Neural crest cell (in vitro differentiated cells): ENCODE results near the gene SLC25A2. TPM values are rescaled to one million over a fixed set of nuclear protein-coding genes. Genes with fewer than 3 reads are reported as not detected.

ENCODE experiments used
- DNase-seq: peaks from one replicate; pipeline ENCODE4 v3.0.0; 2021; ENCODE audit warnings: low read depth, mixed read lengths, low spot score
- H3K27ac Mint-ChIP-seq: one replicate; pipeline ENCODE4 v1.8.0; 2021; ENCODE audit warnings: mild to moderate bottlenecking, mixed read lengths; ENCODE audit not compliant: unreplicated experiment
- H3K27me3 Mint-ChIP-seq: 2 replicates; pipeline ENCODE4 v1.8.0; 2021; ENCODE audit warnings: low read depth, mild to moderate bottlenecking, mixed read lengths
- H3K36me3 Mint-ChIP-seq: 2 replicates; pipeline ENCODE4 v1.8.0; 2021; ENCODE audit warnings: low read depth, mild to moderate bottlenecking, mixed read lengths
- H3K4me1 Mint-ChIP-seq: 2 replicates; pipeline ENCODE4 v1.8.0; 2021; ENCODE audit warnings: mixed read lengths
- H3K4me3 Mint-ChIP-seq: one replicate; pipeline ENCODE4 v1.8.0; 2021; ENCODE audit warnings: mild to moderate bottlenecking, mixed read lengths
- H3K9me3 Mint-ChIP-seq: 2 replicates; pipeline ENCODE4 v1.8.0; 2021; ENCODE audit warnings: mixed read lengths
- CTCF ChIP-seq: fragments of 200-600 bp; sonication (generic); conservative IDR thresholded peaks from 2 replicates; pipeline ENCODE4 v1.5.0; 2021; ENCODE audit warnings: antibody characterized with exemption, mild to moderate bottlenecking
- total RNA-seq: library from RNA; stranded (reverse); gene quantifications from 2 replicates; pipeline ENCODE4 v1.2.1, GENCODE V29; 2021

SLC25A2 gene
- total RNA-seq, 1 donor from 2014 or later = 0.72 TPM

DNA sequence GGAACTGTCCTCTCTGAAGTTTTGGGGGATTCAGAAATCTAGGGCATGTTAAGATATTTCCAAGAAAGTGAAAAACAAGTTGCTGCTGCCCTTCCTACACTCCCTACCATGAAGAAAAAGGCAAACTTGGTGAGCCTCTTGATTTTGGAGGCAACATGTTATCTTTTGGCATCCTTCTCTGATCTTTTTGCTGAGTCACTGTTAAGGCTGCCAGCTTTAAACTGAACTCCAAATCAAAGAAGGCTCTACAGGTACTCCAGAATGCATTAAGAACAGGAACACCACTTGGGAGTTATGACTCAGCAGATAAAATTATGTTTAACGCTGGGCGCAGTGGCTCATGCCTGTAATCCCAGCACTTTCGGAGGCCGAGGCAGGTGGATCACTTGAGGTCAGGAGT, 34.7 kb downstream of the SLC25A2 start:
- no peak for TF ChIP-seq CTCF
- Mint-ChIP-seq H3K9me3 (peaks cover 48% of the 10 kb centered on the region), H3K36me3 (peaks cover 52% of the 10 kb centered on the region), H3K4me1 (no peaks in the 10 kb centered on the region), H3K27me3 (no peaks in the 10 kb centered on the region), H3K27ac (no peak overlapping the region), H3K4me3 (no peak overlapping the region)
- DNase-seq = no peak

GRCh38 chr5:141261238-141261546, 42.7 kb downstream of the SLC25A2 start:
- DNase-seq = no peak
- Mint-ChIP-seq H3K27me3 (no peaks in the 10 kb centered on the region), H3K4me3 (no peak overlapping the region), H3K27ac (no peak overlapping the region), H3K4me1 (no peaks in the 10 kb centered on the region), H3K36me3 (peaks cover 63% of the 10 kb centered on the region), H3K9me3 (peaks cover 26% of the 10 kb centered on the region)
- no peak for TF ChIP-seq CTCF

GRCh38 chr5:141260458-141261237, 43.2 kb downstream of the SLC25A2 start:
- no peak overlapping the region for H3K4me3 Mint-ChIP-seq
- H3K36me3 Mint-ChIP-seq = peaks cover 63% of the 10 kb centered on the region
- no peaks in the 10 kb centered on the region for H3K27me3 Mint-ChIP-seq
- TF ChIP-seq CTCF = no peak
- no peak for DNase-seq
- H3K4me1 Mint-ChIP-seq = no peaks in the 10 kb centered on the region
- no peak overlapping the region for H3K27ac Mint-ChIP-seq
- H3K9me3 Mint-ChIP-seq = peaks cover 23% of the 10 kb centered on the region

GRCh38 chr5:141258948-141259347, 44.9 kb downstream of the SLC25A2 start:
- DNase-seq = no peak
- H3K36me3 Mint-ChIP-seq = peaks cover 65% of the 10 kb centered on the region
- H3K27ac Mint-ChIP-seq = no peak overlapping the region
- TF ChIP-seq CTCF = no peak
- H3K27me3 Mint-ChIP-seq = no peaks in the 10 kb centered on the region
- no peak overlapping the region for H3K4me3 Mint-ChIP-seq
- no peaks in the 10 kb centered on the region for H3K4me1 Mint-ChIP-seq
- H3K9me3 Mint-ChIP-seq = peaks cover 25% of the 10 kb centered on the region

- no peak for DNase-seq
- Mint-ChIP-seq H3K27ac (no peak overlapping the region), H3K9me3 (peaks cover 24% of the 10 kb centered on the region), H3K4me1 (no peaks in the 10 kb centered on the region), H3K4me3 (no peak overlapping the region), H3K27me3 (no peaks in the 10 kb centered on the region), H3K36me3 (peaks cover 67% of the 10 kb centered on the region)
- no peak for TF ChIP-seq CTCF
Observed at GRCh38 chr5:141258464-141258863, 45.4 kb downstream of the SLC25A2 start.

Other genes with a start within 250 kb of the SLC25A2 start
- gene PCDHB2, start 209.4 kb downstream of the SLC25A2 start, total RNA-seq = 52.6 and 57.8 TPM in 2 replicates
- 5.4 and 5.7 TPM in 2 replicates for gene PCDHB3, start 203.6 kb downstream of the SLC25A2 start, total RNA-seq
- gene PCDHB4, start 182.2 kb downstream of the SLC25A2 start, total RNA-seq = 2.6 and 2.7 TPM in 2 replicates
- 3.0 and 3.3 TPM in 2 replicates for gene PCDHB5, start 168.8 kb downstream of the SLC25A2 start, total RNA-seq
- gene PCDHB6, start 154.0 kb downstream of the SLC25A2 start, total RNA-seq = 0.64 and 0.70 TPM in 2 replicates
- gene PCDHB7, start 131.4 kb downstream of the SLC25A2 start, total RNA-seq = 0.39 and 0.58 TPM in 2 replicates
- 1.3 and 1.8 TPM in 2 replicates for gene PCDHB8, start 126.3 kb downstream of the SLC25A2 start, total RNA-seq
- gene PCDHB16, start 121.7 kb downstream of the SLC25A2 start, total RNA-seq = 11.4 and 12.6 TPM in 2 replicates
- 5.5 and 7.0 TPM in 2 replicates for gene PCDHB9, start 116.9 kb downstream of the SLC25A2 start, total RNA-seq
- 5.2 and 5.5 TPM in 2 replicates for gene PCDHB10, start 111.7 kb downstream of the SLC25A2 start, total RNA-seq
- gene PCDHB11, start 104.4 kb downstream of the SLC25A2 start, total RNA-seq = 2.7 and 3.6 TPM in 2 replicates
- 3.1 TPM in 2 replicates for gene PCDHB12, start 95.3 kb downstream of the SLC25A2 start, total RNA-seq
- gene PCDHB13, start 90.1 kb downstream of the SLC25A2 start, total RNA-seq = 3.6 TPM in 2 replicates
- 5.5 TPM in 2 replicates for gene PCDHB14, start 80.7 kb downstream of the SLC25A2 start, total RNA-seq
- gene PCDHB15, start 58.7 kb downstream of the SLC25A2 start, total RNA-seq = 5.5 and 5.6 TPM in 2 replicates
- gene TAF7, start 16.7 kb upstream of the SLC25A2 start, total RNA-seq = 100.0 and 100 TPM in 2 replicates
- 0.54 and 0.93 TPM in 2 replicates for gene PCDHGA1, start 26.5 kb upstream of the SLC25A2 start, total RNA-seq
- gene PCDHGA2, start 34.7 kb upstream of the SLC25A2 start, total RNA-seq = 0.32 and 0.54 TPM in 2 replicates
- gene PCDHGA3, start 39.8 kb upstream of the SLC25A2 start, total RNA-seq = 0.16 and 0.33 TPM in 2 replicates
- 2.8 and 3.0 TPM in 2 replicates for gene PCDHGB1, start 46.0 kb upstream of the SLC25A2 start, total RNA-seq
- gene PCDHGA4, start 51.0 kb upstream of the SLC25A2 start, total RNA-seq = 0.56 and 0.93 TPM in 2 replicates
- gene PCDHGB2, start 55.9 kb upstream of the SLC25A2 start, total RNA-seq = 1.3 and 1.5 TPM in 2 replicates
- gene PCDHGA5, start 60.1 kb upstream of the SLC25A2 start, total RNA-seq = 0.32 and 0.51 TPM in 2 replicates
- gene PCDHGB3, start 66.2 kb upstream of the SLC25A2 start, total RNA-seq = 0.51 and 0.71 TPM in 2 replicates
- 0.49 and 0.52 TPM in 2 replicates for gene PCDHGA6, start 69.8 kb upstream of the SLC25A2 start, total RNA-seq
- 0.32 and 0.37 TPM in 2 replicates for gene PCDHGA7, start 78.7 kb upstream of the SLC25A2 start, total RNA-seq
- gene PCDHGB4, start 83.6 kb upstream of the SLC25A2 start, total RNA-seq = 4.2 and 5.3 TPM in 2 replicates
- 0.33 and 0.43 TPM in 2 replicates for gene PCDHGA8, start 88.6 kb upstream of the SLC25A2 start, total RNA-seq
- 0.91 and 1.5 TPM in 2 replicates for gene PCDHGB5, start 93.9 kb upstream of the SLC25A2 start, total RNA-seq
- 0.72 and 0.86 TPM in 2 replicates for gene PCDHGA9, start 98.7 kb upstream of the SLC25A2 start, total RNA-seq
- gene PCDHGB6, start 104.0 kb upstream of the SLC25A2 start, total RNA-seq = 53.6 and 53.7 TPM in 2 replicates
- gene PCDHGA10, start 108.9 kb upstream of the SLC25A2 start, total RNA-seq = 18.4 and 18.5 TPM in 2 replicates
- 6.5 and 7.0 TPM in 2 replicates for gene PCDHGB7, start 113.6 kb upstream of the SLC25A2 start, total RNA-seq
- gene PCDHGA11, start 117.0 kb upstream of the SLC25A2 start, total RNA-seq = 1.8 and 2.4 TPM in 2 replicates
- gene PCDHGA12, start 126.5 kb upstream of the SLC25A2 start, total RNA-seq = 1.5 and 1.8 TPM in 2 replicates
- 98.2 and 107 TPM in 2 replicates for gene PCDHGC3, start 171.9 kb upstream of the SLC25A2 start, total RNA-seq
- gene PCDHGC4, start 181.0 kb upstream of the SLC25A2 start, total RNA-seq = 14.8 and 15.9 TPM in 2 replicates
- gene PCDHGC5, start 185.0 kb upstream of the SLC25A2 start, total RNA-seq = 2.2 and 3.0 TPM in 2 replicates